ENCODE measurements around the gene ADAMTS9.

DNA sequence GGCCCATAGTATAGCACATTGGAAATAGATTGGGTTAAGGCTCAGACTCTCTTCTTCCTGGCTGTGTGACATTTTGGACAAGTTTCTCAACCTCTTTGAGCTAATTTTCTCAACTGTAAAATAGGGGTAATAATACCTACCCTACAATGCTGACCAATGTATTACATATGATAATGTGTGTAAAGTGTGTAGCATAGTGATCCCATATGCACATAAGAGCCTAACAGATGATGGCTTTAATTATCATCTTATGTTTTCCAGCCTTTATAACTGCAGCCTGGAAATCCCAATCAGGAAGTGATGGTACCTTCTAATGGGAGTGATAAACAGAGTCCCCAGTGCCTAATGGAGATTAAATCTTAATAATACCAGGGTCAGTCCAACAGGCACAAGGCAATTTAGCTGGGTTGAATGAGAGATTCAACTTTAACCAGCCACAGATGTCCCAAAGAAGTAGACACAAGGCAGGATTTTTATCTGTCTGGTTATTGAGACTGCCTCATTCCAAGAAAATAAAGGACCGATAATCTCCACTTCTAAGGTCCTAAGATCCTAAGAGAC lies 12.0 kb downstream of the ADAMTS9 start:
- no peak for TF ChIP-seq TCF12 (IDR thresholded peaks at IDR 0.05; ENCODE audit: low read depth, low read length)
- TF ChIP-seq MYC (IDR thresholded peaks at IDR 0.05; ENCODE audit: insufficient read depth, insufficient read length, insufficient replicate concordance, low read length, severe bottlenecking), result no peak
- no peak for TF ChIP-seq RB1 (IDR thresholded peaks at IDR 0.05; ENCODE audit: borderline replicate concordance)
- no peak for TF ChIP-seq ZNF384 (IDR thresholded peaks at IDR 0.05; ENCODE audit: borderline replicate concordance, low read depth, low read length)
